GM23248 (cell line): Measurements from ENCODE around the gene DOK5.

Source experiments
- EZH2 ChIP-seq: fragments of 200-600 bp; sonication (generic); IDR thresholded peaks from 2 replicates; pipeline ENCODE4 v1.6.1; 2018; ENCODE audit warnings: antibody characterized with exemption, mild to moderate bottlenecking; ENCODE audit not compliant: insufficient read depth, poor library complexity, severe bottlenecking
- EZH2phosphoT487 ChIP-seq: fragments of 200-600 bp; sonication (generic); IDR thresholded peaks from 2 replicates; pipeline ENCODE4 v1.6.1; 2018; ENCODE audit warnings: antibody characterized with exemption, moderate library complexity, mild to moderate bottlenecking, low read depth; ENCODE audit not compliant: insufficient read depth

GRCh38 chr20:54639941-54640340, 164.5 kb downstream of the DOK5 start:
- TF ChIP-seq EZH2 (no peak), EZH2phosphoT487 (no peak)
